T47D (cell line): ENCODE results near the gene MATR3.
A peak's percentile ranks its signal among the peaks of the same experiment; 100 is the strongest.

Source experiments
- DNase-seq, 2 experiments: peaks; one replicate each; pipeline versions ENCODE4 v3.0.0 to v3.0.0-alpha.2; 2011 to 2012; ENCODE audit warnings: low read depth in 1 of 2, low spot score in 1 of 2
- JUND ChIP-seq: IDR thresholded peaks from 2 replicates; pipeline ENCODE4 v1.6.1; 2012; ENCODE audit warnings: low read depth
- in situ Hi-C: cut with HindIII; loops from 2 replicates; pipeline ENCODE4 v1.10.0; 2016; ENCODE audit warnings: low sequenced_read_pairs, low pct_unique_long_range_greater_than_20kb

Gene MATR3

GRCh38 chr5:139275956-139276355 is 17.6 kb upstream of the MATR3 start:
- no peak for TF ChIP-seq JUND
- in situ Hi-C loops, result no loop called here
- no peak for DNase-seq

- in situ Hi-C loops, result no loop called here
- DNase-seq, result peak in 1 of 2 experiments; percentile 81
- TF ChIP-seq JUND, result no peak
Observed at GRCh38 chr5:139276426-139276825, 17.1 kb upstream of the MATR3 start.

- DNase-seq, result no peak
- no peak for TF ChIP-seq JUND
- in situ Hi-C loops, result no loop called here
Observed at GRCh38 chr5:139277171-139277570, 16.4 kb upstream of the MATR3 start.

- in situ Hi-C loops, result no loop called here
- TF ChIP-seq JUND, result no peak
- DNase-seq, result no peak
Observed at GRCh38 chr5:139278540-139279274, 14.8 kb upstream of the MATR3 start.

- DNase-seq, result no peak
- in situ Hi-C loops, result no loop called here
- TF ChIP-seq JUND, result no peak
Observed at GRCh38 chr5:139282197-139282557, 11.4 kb upstream of the MATR3 start.

- in situ Hi-C loops, result no loop called here
- no peak for TF ChIP-seq JUND
- no peak for DNase-seq
Observed at GRCh38 chr5:139283252-139284166, 10.0 kb upstream of the MATR3 start.

GRCh38 chr5:139284295-139284694 is 9.2 kb upstream of the MATR3 start:
- no peak for DNase-seq
- no peak for TF ChIP-seq JUND
- in situ Hi-C loops, result no loop called here

GRCh38 chr5:139285651-139286392 is 7.7 kb upstream of the MATR3 start:
- in situ Hi-C loops, result no loop called here
- TF ChIP-seq JUND, result no peak
- no peak for DNase-seq

GRCh38 chr5:139287890-139288635 is 5.5 kb upstream of the MATR3 start:
- DNase-seq, result no peak
- in situ Hi-C loops, result no loop called here
- no peak for TF ChIP-seq JUND

GRCh38 chr5:139291051-139291450 is 2.5 kb upstream of the MATR3 start:
- no peak for DNase-seq
- no peak for TF ChIP-seq JUND
- in situ Hi-C loops, result no loop called here

- in situ Hi-C loops, result no loop called here
- TF ChIP-seq JUND, result no peak
- DNase-seq, result no peak
Observed at GRCh38 chr5:139293202-139293506, 386 bp upstream of the MATR3 start.

- in situ Hi-C loops, result no loop called here
- peak in 1 of 2 experiments; percentile 81 for DNase-seq
- TF ChIP-seq JUND, result no peak
Observed at GRCh38 chr5:139294374-139295165, 1.0 kb downstream of the MATR3 start.
